GM12872 (cell line): ENCODE measurements around the gene NFILZ.

Source experiments
- CTCF ChIP-seq: IDR thresholded peaks from 3 replicates; pipeline ENCODE4 v1.5.1; 2011; ENCODE audit warnings: low read depth, mild to moderate bottlenecking, low read length, moderate library complexity; ENCODE audit not compliant: insufficient read depth

NFILZ gene

GRCh38 chr19:8593931-8594330 is 36.5 kb upstream of the NFILZ start:
- TF ChIP-seq CTCF = no peak

GRCh38 chr19:8595651-8596050 is 34.8 kb upstream of the NFILZ start:
- TF ChIP-seq CTCF = no peak

GRCh38 chr19:8596168-8596567 is 34.3 kb upstream of the NFILZ start:
- TF ChIP-seq CTCF = no peak

GRCh38 chr19:8600064-8600463 is 30.4 kb upstream of the NFILZ start:
- TF ChIP-seq CTCF = no peak

- no peak for TF ChIP-seq CTCF
Measured at GRCh38 chr19:8600816-8601215, 29.6 kb upstream of the NFILZ start.

GRCh38 chr19:8601796-8602195 is 28.6 kb upstream of the NFILZ start:
- TF ChIP-seq CTCF = no peak

GRCh38 chr19:8605514-8605913 is 24.9 kb upstream of the NFILZ start:
- TF ChIP-seq CTCF = no peak

GRCh38 chr19:8607386-8607785 is 23.0 kb upstream of the NFILZ start:
- TF ChIP-seq CTCF = no peak
